Measurements from ENCODE around the gene DXO.

The DXO gene

GRCh38 chr6:31920811-31921210 is 51.1 kb downstream of the DXO start:
- TF ChIP-seq, protein P1, sequence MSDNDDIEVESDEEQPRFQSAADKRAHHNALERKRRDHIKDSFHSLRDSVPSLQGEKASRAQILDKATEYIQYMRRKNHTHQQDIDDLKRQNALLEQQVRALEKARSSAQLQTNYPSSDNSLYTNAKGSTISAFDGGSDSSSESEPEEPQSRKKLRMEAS (IDR thresholded peaks at IDR 0.05; ENCODE audit: low read depth, low read length): no peak
- no peak for TF ChIP-seq POLR2A (IDR thresholded peaks at IDR 0.05; ENCODE audit: extremely low read depth, insufficient read length)
- TF ChIP-seq MYC (IDR thresholded peaks at IDR 0.05; ENCODE audit: low read depth, low read length): no peak
- no peak overlapping the region for H3K4me3 ChIP-seq (ENCODE audit: low read depth, low read length)
- DNase-seq (ENCODE audit: low read depth): peak; percentile 76
